VCaP (cell line): ENCODE results near the gene ZCCHC24.

Experiments
- H3K27ac ChIP-seq: fragments of 450-650 bp; 2 replicates; pipeline ENCODE4 v1.5.1; 2017
- CTCF ChIP-seq: fragments of 450-650 bp; conservative IDR thresholded peaks from 2 replicates; pipeline ENCODE4 v1.5.1; 2017; ENCODE audit warnings: mild to moderate bottlenecking, moderate library complexity

ZCCHC24 gene

DNA sequence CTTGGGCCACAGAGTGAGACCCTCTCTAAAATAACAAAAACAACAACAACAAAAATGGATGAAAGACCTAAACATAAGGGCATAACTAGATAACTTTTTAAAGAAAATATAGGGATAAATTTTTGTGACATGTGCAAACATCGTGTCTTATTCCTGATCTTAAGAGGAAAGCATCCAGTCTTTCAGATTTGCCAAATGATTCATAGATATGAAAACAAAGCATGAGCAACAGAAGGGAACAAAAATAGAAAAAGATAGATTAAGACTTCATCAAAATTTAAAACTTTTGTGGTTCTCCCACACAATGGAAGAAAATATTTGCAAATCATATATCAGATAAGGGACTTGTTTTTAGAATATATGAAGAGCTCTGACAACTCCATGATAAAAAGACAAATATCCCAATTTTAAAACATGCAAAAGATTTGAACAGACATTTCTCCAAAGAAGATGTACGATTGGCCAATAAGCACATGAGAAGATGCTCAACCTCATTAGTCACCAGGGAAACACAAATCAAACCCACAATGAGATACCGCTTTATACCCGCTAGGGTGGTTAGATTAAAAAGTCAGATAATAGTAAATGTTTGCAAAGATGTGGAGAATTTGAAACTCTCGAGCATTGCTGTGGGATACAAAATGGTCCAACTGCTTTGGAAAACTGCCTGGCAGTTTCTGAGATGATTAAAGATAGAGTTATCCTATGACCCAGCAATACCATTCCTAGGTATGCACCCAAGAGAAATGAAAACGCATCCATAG is 77.8 kb downstream of the ZCCHC24 start:
- no peak overlapping the region for H3K27ac ChIP-seq
- no peak for TF ChIP-seq CTCF

DNA sequence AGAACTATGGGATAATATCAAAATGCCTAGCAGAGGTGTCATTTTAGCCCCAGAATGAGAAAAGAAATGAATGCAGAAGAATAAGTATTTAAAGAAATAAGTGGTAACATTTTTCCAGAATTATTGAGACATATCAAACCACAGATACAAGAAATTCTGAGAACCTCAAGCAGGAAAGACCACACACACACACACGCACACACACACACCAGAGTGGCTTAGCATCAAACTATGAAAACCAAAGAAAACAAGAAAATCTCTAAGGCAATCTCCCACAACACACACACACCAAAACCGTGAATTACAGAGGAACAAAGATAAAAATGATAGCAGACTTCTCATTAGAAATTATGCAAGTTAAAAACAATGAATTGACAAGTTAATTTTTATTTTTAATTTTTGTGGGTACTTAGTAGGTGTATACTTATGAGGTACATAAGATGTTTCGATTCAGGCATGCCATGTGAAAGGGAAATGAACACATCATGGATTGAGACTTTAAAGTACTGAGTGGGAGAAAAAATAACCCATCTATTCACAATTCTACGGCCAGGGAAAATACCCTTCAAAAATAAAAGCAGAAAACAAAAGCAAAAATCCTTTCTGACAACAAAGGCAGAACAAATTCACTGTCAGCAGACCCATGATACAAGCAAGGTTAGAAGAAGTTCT is 83.6 kb downstream of the ZCCHC24 start:
- no peak for TF ChIP-seq CTCF
- H3K27ac ChIP-seq: no peak overlapping the region

DNA sequence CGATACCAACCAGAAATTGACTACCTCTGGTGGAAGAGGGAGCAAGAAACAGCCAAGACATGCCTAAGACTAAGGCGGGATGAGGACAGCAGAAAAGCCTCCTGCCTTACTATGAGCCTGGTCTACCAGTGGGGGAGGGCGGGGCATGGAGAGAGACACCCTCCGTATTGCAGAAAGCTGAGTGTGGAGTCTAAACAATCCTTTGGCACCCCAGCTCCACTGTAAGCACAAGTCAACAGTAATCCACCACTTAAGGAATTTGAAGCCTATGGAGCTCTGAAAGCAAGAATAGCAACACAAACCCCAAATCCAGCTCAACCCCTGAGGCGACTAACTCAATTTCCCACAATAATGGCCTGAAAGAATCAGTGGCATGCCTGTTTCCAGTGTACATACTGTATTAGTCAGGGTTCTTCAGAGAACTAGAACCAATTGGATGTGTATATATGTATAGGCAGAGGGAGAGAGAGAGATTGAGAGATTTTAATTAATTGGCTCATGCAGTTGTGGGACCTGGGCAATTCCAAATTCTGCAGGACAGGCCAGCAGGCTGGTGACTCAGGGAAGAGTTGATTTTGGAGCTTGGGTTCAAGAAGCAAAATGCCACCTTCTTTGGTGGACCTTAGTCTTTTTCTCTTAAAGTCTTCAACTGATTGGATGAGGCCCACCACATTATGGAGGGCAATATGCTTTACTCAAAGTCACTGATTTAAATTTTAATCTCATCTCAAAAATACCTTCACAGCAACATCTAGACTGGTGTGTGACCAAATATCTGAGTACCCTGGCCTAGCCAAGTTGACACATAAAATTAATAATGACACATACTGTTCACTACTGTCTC is 84.7 kb downstream of the ZCCHC24 start:
- TF ChIP-seq CTCF: no peak
- H3K27ac ChIP-seq: no peak overlapping the region

GRCh38 chr10:79359816-79360498 is 85.5 kb downstream of the ZCCHC24 start:
- no peak for TF ChIP-seq CTCF
- H3K27ac ChIP-seq: no peak overlapping the region

- no peak overlapping the region for H3K27ac ChIP-seq
- TF ChIP-seq CTCF: no peak
These were observed 86.6 kb downstream of the ZCCHC24 start for GRCh38 chr10:79358811-79359210.

DNA sequence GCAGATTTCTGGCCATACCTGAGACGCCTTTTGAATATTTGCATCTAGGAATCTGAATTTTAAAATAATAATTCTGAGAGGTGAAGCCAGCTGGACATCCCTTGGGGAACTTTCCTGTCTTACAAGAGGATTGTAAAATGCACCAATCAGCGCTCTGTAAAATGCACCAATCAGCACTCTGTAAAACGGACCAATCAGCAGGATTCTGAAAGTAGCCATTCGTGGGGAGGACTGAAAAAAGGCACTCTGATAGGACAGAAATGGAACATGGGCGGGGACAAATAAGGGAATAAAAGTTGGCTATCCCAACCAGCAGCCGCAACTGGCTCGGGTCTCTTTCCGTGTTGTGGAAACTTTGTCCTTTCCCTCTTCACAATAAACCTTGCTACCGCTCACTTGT is 88.2 kb downstream of the ZCCHC24 start:
- H3K27ac ChIP-seq: no peak overlapping the region
- TF ChIP-seq CTCF: no peak
